CD4-positive, alpha-beta T cell (primary cell): ENCODE measurements around the gene RCAN2. TPM values are rescaled to one million over a fixed set of nuclear protein-coding genes. Genes with fewer than 3 reads are reported as not detected.

Experiments
- ATAC-seq: fragments of 200-7000 bp; cut with Tn5 transposase; one replicate; pipeline ENCODE4 v1.10.0; 2022; ENCODE audit warnings: mild to moderate bottlenecking; ENCODE audit not compliant: poor library complexity
- CTCF ChIA-PET: fragments of 350-600 bp; sonication (Branson Sonifier 250); formaldehyde crosslinking; loops from one replicate; lab custom pipeline; 2021; ENCODE audit warnings: antibody characterized with exemption, inconsistent platforms; lab: Charles Lee
- POLR2A ChIA-PET: fragments of 350-600 bp; sonication (Branson Sonifier 250); formaldehyde crosslinking; loops from one replicate; lab custom pipeline; 2021; ENCODE audit warnings: antibody characterized with exemption, inconsistent platforms; lab: Charles Lee
- DNase-seq, 14 experiments: peaks; one replicate each; pipeline ENCODE4 v3.0.0-alpha.2; 2013 to 2020; ENCODE audit warnings: mixed read lengths in 2 of 14
- H3K27ac ChIP-seq, 2 donors: one replicate each; pipeline versions ENCODE4 v1.5.1 to v1.7.0; 2013; ENCODE audit warnings: low read length in 2 of 2, low read depth in 1 of 2, mild to moderate bottlenecking in 1 of 2
- H3K27me3 ChIP-seq, 2 experiments: 1 replicate in 1 of 2; 2 replicates in 1 of 2; pipeline versions ENCODE4 v1.6.1 to v1.7.0; 2013; ENCODE audit warnings: low read length in 2 of 2, control low read depth in 1 of 2, mild to moderate bottlenecking in 1 of 2, moderate library complexity in 1 of 2; ENCODE audit not compliant: insufficient read depth in 2 of 2, control insufficient read depth in 1 of 2
- H3K36me3 ChIP-seq: one replicate; pipeline ENCODE4 v1.6.1; 2013; ENCODE audit warnings: low read length, control low read depth; ENCODE audit not compliant: insufficient read depth
- H3K4me1 ChIP-seq: one replicate; pipeline ENCODE4 v1.6.1; 2013; ENCODE audit warnings: low read length, control low read depth; ENCODE audit not compliant: insufficient read depth
- H3K4me3 ChIP-seq: one replicate; pipeline ENCODE4 v1.5.1; 2013; ENCODE audit warnings: mild to moderate bottlenecking, low read length, moderate library complexity
- H3K9me3 ChIP-seq, 2 experiments: 1 replicate in 1 of 2; 2 replicates in 1 of 2; pipeline versions ENCODE4 v1.6.1 to v1.7.0; 2013; ENCODE audit warnings: low read length in 2 of 2, mild to moderate bottlenecking in 2 of 2, control low read depth in 1 of 2, moderate library complexity in 1 of 2; ENCODE audit not compliant: control insufficient read depth in 1 of 2, insufficient read depth in 1 of 2
- H3K27ac Mint-ChIP-seq: one replicate; pipeline ENCODE4 v1.8.0; 2020; ENCODE audit warnings: mixed read lengths
- H3K27me3 Mint-ChIP-seq: one replicate; pipeline ENCODE4 v1.8.0; 2021; ENCODE audit warnings: mixed read lengths
- H3K36me3 Mint-ChIP-seq: one replicate; pipeline ENCODE4 v1.8.0; 2021; ENCODE audit warnings: low read depth, mixed read lengths
- H3K4me1 Mint-ChIP-seq: one replicate; pipeline ENCODE4 v1.8.0; 2021; ENCODE audit warnings: low read depth, mixed read lengths
- H3K4me3 Mint-ChIP-seq: one replicate; pipeline ENCODE4 v1.8.0; 2020; ENCODE audit warnings: mild to moderate bottlenecking, mixed read lengths
- H3K9me3 Mint-ChIP-seq: one replicate; pipeline ENCODE4 v1.8.0; 2020; ENCODE audit warnings: mixed read lengths
- CTCF ChIP-seq: fragments of 200-600 bp; IDR thresholded peaks from one replicate; pipeline ENCODE4 v1.8.0; 2022; ENCODE audit warnings: antibody characterized with exemption, mild to moderate bottlenecking
- intact Hi-C, 2 experiments: fragments of 100-400 bp; cut with DNase I in 1 of 2; cut with micrococcal nuclease in 1 of 2; formaldehyde crosslinking; loops; one replicate each; pipeline versions ENCODE4 v1.15.1 to v1.9.0; 2023 to 2025; cut with DNase I, micrococcal nuclease
- total RNA-seq, 174 experiments: library from RNA in 2 of 174; stranded (reverse) in 2 of 174; gene quantifications; one replicate each; pipeline ENCODE4 v1.2.3 and lab custom pipeline; 2021 to 2026

The RCAN2 gene
- total RNA-seq, 2 experiments from 2014 or later: not detected

GRCh38 chr6:46293641-46294316, 197.5 kb downstream of the RCAN2 start:
- Mint-ChIP-seq H3K4me1 (no peaks in the 10 kb centered on the region), H3K36me3 (no peaks in the 10 kb centered on the region), H3K9me3 (no peaks in the 10 kb centered on the region), H3K27ac (no peak overlapping the region), H3K4me3 (no peak overlapping the region), H3K27me3 (peaks cover 38% of the 10 kb centered on the region)
- POLR2A ChIA-PET: no interaction called here
- Histone ChIP-seq H3K4me1 (no peaks in the 10 kb centered on the region), H3K27ac (no peak overlapping the region), H3K27me3 (peaks cover 8 to 14% of the 10 kb centered on the region in 2 experiments), H3K4me3 (no peak overlapping the region), H3K9me3 (no peaks in the 10 kb centered on the region), H3K36me3 (no peaks in the 10 kb centered on the region)
- ATAC-seq (no peak), DNase-seq (no peak)
- TF ChIP-seq CTCF: no peak
- intact Hi-C loops: no loop called here
- CTCF ChIA-PET: no interaction called here

DNA sequence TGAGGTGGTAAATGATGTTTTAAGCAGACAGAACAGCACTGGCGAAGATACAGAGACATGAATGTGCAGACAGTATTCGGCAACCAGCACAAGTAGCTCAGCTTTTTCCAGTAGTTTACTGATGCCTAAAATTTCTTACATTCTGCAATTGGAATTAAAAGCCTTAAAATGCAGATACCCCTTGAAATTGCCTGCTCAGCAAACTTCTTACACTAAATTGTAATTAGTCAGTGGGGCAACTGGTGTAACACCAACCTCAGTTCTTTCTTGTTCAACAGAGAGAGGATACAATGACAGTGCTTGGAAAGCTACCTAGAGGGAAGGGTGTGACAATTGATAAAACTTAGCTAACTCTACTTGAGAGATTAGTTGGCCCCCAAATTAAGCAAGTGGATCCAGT, 199.4 kb downstream of the RCAN2 start:
- Histone ChIP-seq H3K27me3 (peaks cover 11 to 16% of the 10 kb centered on the region in 2 experiments), H3K4me1 (no peaks in the 10 kb centered on the region), H3K9me3 (no peaks in the 10 kb centered on the region), H3K27ac (no peak overlapping the region), H3K4me3 (no peak overlapping the region), H3K36me3 (no peaks in the 10 kb centered on the region)
- Mint-ChIP-seq H3K4me1 (no peaks in the 10 kb centered on the region), H3K27me3 (peaks cover 43% of the 10 kb centered on the region), H3K9me3 (no peaks in the 10 kb centered on the region), H3K4me3 (no peak overlapping the region), H3K27ac (no peak overlapping the region), H3K36me3 (no peaks in the 10 kb centered on the region)
- DNase-seq (no peak), ATAC-seq (no peak)
- ChIA-PET POLR2A (interaction anchor here (0.6 kb wide), 1 partner anchor 43 kb away, joined by 3 read pairs; no protein-coding TSS in a partner anchor), CTCF (no interaction called here)
- intact Hi-C loops: no loop called here
- TF ChIP-seq CTCF: no peak

DNA sequence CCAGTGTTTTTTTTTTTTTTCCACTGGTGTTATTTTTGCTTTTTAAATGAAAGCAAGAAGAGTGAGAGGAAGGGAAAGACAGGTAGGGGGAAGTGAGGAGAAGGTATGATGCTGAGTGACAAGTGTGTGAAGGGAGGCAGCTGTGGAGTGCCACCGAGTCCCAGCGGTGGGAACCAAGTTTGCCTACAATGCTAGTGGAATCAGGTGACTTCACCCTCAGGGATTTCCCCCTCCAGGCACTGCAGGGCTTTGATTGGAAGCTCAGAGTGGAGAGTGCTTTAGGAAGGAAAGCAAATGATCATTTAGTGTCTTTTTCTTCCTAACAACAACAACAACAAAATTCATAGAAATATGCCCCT, 200.0 kb downstream of the RCAN2 start:
- ChIA-PET CTCF (no interaction called here), POLR2A (no interaction called here)
- H3K4me1 Mint-ChIP-seq: no peaks in the 10 kb centered on the region
- no peaks in the 10 kb centered on the region for H3K36me3 Mint-ChIP-seq
- H3K27ac ChIP-seq: no peak overlapping the region
- no peaks in the 10 kb centered on the region for H3K36me3 ChIP-seq
- intact Hi-C loops: no loop called here
- H3K4me3 Mint-ChIP-seq: no peak overlapping the region
- no peaks in the 10 kb centered on the region for H3K9me3 Mint-ChIP-seq
- H3K4me1 ChIP-seq: no peaks in the 10 kb centered on the region
- no peak for TF ChIP-seq CTCF
- no peak overlapping the region for H3K27ac Mint-ChIP-seq
- no peak for ATAC-seq
- no peak overlapping the region for H3K4me3 ChIP-seq
- H3K27me3 ChIP-seq: peaks cover 11 to 16% of the 10 kb centered on the region in 2 experiments
- H3K27me3 Mint-ChIP-seq: peaks cover 43% of the 10 kb centered on the region
- no peaks in the 10 kb centered on the region for H3K9me3 ChIP-seq
- DNase-seq: no peak
